ENCODE measurements around the gene ZNF423.

The ZNF423 gene

GRCh38 chr16:49556249-49556605 is 299.7 kb downstream of the ZNF423 start:
- Histone ChIP-seq H3K9me2 (replicated peaks; ENCODE audit: insufficient read depth, low read length) (no peaks in the 10 kb centered on the region), H3K9me3 (replicated peaks; ENCODE audit: insufficient read depth, low read length) (no peaks in the 10 kb centered on the region), H3K4me3 (ENCODE audit: low read length) (no peak overlapping the region), H2AFZ (ENCODE audit: low read length) (no peak overlapping the region), H3K4me2 (ENCODE audit: low read depth, low read length) (no peak overlapping the region), H3K9ac (ENCODE audit: low read length) (no peak overlapping the region), H3K79me2 (ENCODE audit: low read length) (no peaks in the 10 kb centered on the region), H3F3A (ENCODE audit: insufficient read depth, low read length) (no peaks in the 10 kb centered on the region), H4K20me1 (ENCODE audit: insufficient read depth, low read length) (no peaks in the 10 kb centered on the region), H3K36me3 (replicated peaks; ENCODE audit: insufficient read depth, low read length) (no peaks in the 10 kb centered on the region), H3K27me3 (replicated peaks; ENCODE audit: insufficient read depth, low read length) (no peaks in the 10 kb centered on the region), H3K4me1 (ENCODE audit: low read length) (no peaks in the 10 kb centered on the region), H3K27ac (ENCODE audit: low read length) (no peak overlapping the region)
- TF ChIP-seq CTCF (IDR thresholded peaks at IDR 0.05; ENCODE audit: low read length) (no peak), EZH2 (optimal IDR thresholded peaks at IDR 0.05; ENCODE audit: low read depth, low read length) (no peak), EZH2phosphoT487 (IDR thresholded peaks at IDR 0.05; ENCODE audit: low read length) (no peak)
- no peak for DNase-seq

GRCh38 chr16:49554681-49555080 is 301.2 kb downstream of the ZNF423 start:
- Histone ChIP-seq H3K79me2 (ENCODE audit: low read length) (no peaks in the 10 kb centered on the region), H3K36me3 (replicated peaks; ENCODE audit: insufficient read depth, low read length) (no peaks in the 10 kb centered on the region), H2AFZ (ENCODE audit: low read length) (no peak overlapping the region), H3K4me3 (ENCODE audit: low read length) (no peak overlapping the region), H3K27ac (ENCODE audit: low read length) (no peak overlapping the region), H3K9ac (ENCODE audit: low read length) (no peak overlapping the region), H4K20me1 (ENCODE audit: insufficient read depth, low read length) (no peaks in the 10 kb centered on the region), H3K4me2 (ENCODE audit: low read depth, low read length) (no peak overlapping the region), H3K9me2 (replicated peaks; ENCODE audit: insufficient read depth, low read length) (no peaks in the 10 kb centered on the region), H3F3A (ENCODE audit: insufficient read depth, low read length) (no peaks in the 10 kb centered on the region), H3K4me1 (ENCODE audit: low read length) (no peaks in the 10 kb centered on the region), H3K27me3 (replicated peaks; ENCODE audit: insufficient read depth, low read length) (no peaks in the 10 kb centered on the region), H3K9me3 (replicated peaks; ENCODE audit: insufficient read depth, low read length) (no peaks in the 10 kb centered on the region)
- TF ChIP-seq CTCF (IDR thresholded peaks at IDR 0.05; ENCODE audit: low read length) (no peak), EZH2 (optimal IDR thresholded peaks at IDR 0.05; ENCODE audit: low read depth, low read length) (no peak), EZH2phosphoT487 (IDR thresholded peaks at IDR 0.05; ENCODE audit: low read length) (no peak)
- no peak for DNase-seq

GRCh38 chr16:49552313-49552928 is 303.5 kb downstream of the ZNF423 start:
- Histone ChIP-seq H3K9me2 (replicated peaks; ENCODE audit: insufficient read depth, low read length) (no peaks in the 10 kb centered on the region), H3F3A (ENCODE audit: insufficient read depth, low read length) (no peaks in the 10 kb centered on the region), H3K4me3 (ENCODE audit: low read length) (no peak overlapping the region), H3K9ac (ENCODE audit: low read length) (no peak overlapping the region; the same call in 1 of the 2 replicates), H3K4me1 (ENCODE audit: low read length) (no peaks in the 10 kb centered on the region), H3K4me2 (ENCODE audit: low read depth, low read length) (peak overlapping the region; percentile 46), H3K9me3 (replicated peaks; ENCODE audit: insufficient read depth, low read length) (no peaks in the 10 kb centered on the region), H3K27me3 (replicated peaks; ENCODE audit: insufficient read depth, low read length) (no peaks in the 10 kb centered on the region), H4K20me1 (ENCODE audit: insufficient read depth, low read length) (no peaks in the 10 kb centered on the region), H3K36me3 (replicated peaks; ENCODE audit: insufficient read depth, low read length) (no peaks in the 10 kb centered on the region), H2AFZ (ENCODE audit: low read length) (peak overlapping the region; percentile 26), H3K79me2 (ENCODE audit: low read length) (no peaks in the 10 kb centered on the region), H3K27ac (ENCODE audit: low read length) (no peak overlapping the region)
- no peak for TF ChIP-seq EZH2 (optimal IDR thresholded peaks at IDR 0.05; ENCODE audit: low read depth, low read length)
- no peak for TF ChIP-seq EZH2phosphoT487 (IDR thresholded peaks at IDR 0.05; ENCODE audit: low read length)
- DNase-seq, result peak; percentile 42

- Histone ChIP-seq H3K9me2 (replicated peaks; ENCODE audit: insufficient read depth, low read length) (no peaks in the 10 kb centered on the region), H3K36me3 (replicated peaks; ENCODE audit: insufficient read depth, low read length) (no peaks in the 10 kb centered on the region), H3K4me3 (ENCODE audit: low read length) (no peak overlapping the region), H3K4me1 (ENCODE audit: low read length) (no peaks in the 10 kb centered on the region), H4K20me1 (ENCODE audit: insufficient read depth, low read length) (no peaks in the 10 kb centered on the region), H3F3A (ENCODE audit: insufficient read depth, low read length) (no peaks in the 10 kb centered on the region), H3K9ac (ENCODE audit: low read length) (no peak overlapping the region), H3K9me3 (replicated peaks; ENCODE audit: insufficient read depth, low read length) (no peaks in the 10 kb centered on the region), H3K4me2 (ENCODE audit: low read depth, low read length) (no peak overlapping the region), H3K79me2 (ENCODE audit: low read length) (no peaks in the 10 kb centered on the region), H2AFZ (ENCODE audit: low read length) (no peak overlapping the region), H3K27ac (ENCODE audit: low read length) (no peak overlapping the region), H3K27me3 (replicated peaks; ENCODE audit: insufficient read depth, low read length) (no peaks in the 10 kb centered on the region)
- TF ChIP-seq EZH2 (optimal IDR thresholded peaks at IDR 0.05; ENCODE audit: low read depth, low read length) (no peak), CTCF (IDR thresholded peaks at IDR 0.05; ENCODE audit: low read length) (no peak), EZH2phosphoT487 (IDR thresholded peaks at IDR 0.05; ENCODE audit: low read length) (no peak)
- DNase-seq, result no peak
Measured at GRCh38 chr16:49550666-49551065, 305.2 kb downstream of the ZNF423 start.

All from MM.1S (cell line).